Measurements from ENCODE around the gene PRAC2.

GRCh38 chr17:48679385-48680096, 43.4 kb upstream of the PRAC2 start:
- TF ChIP-seq CTCF (conservative IDR thresholded peaks at IDR 0.05; ENCODE audit: low read depth, low read length) (no peak), EZH2 (IDR thresholded peaks at IDR 0.05; ENCODE audit: low read length, unreplicated experiment) (no peak), EZH2phosphoT487 (IDR thresholded peaks at IDR 0.05; ENCODE audit: borderline replicate concordance, low read length) (no peak)
